Liver (tissue), 9 donors: Measurements from ENCODE around the gene ATAT1. TPM values are rescaled to one million over a fixed set of nuclear protein-coding genes. Genes with fewer than 3 reads are reported as not detected.

Source experiments
- DNase-seq: peaks from one replicate; pipeline ENCODE4 v3.0.0-alpha.2; 2017; ENCODE audit warnings: low spot score
- H3K27ac ChIP-seq, 2 donors: one replicate each; pipeline ENCODE4 v1.7.0; 2013; ENCODE audit warnings: inconsistent platforms in 2 of 2, low read length in 2 of 2, control low read depth in 1 of 2, low read depth in 1 of 2, mild to moderate bottlenecking in 1 of 2
- H3K27me3 ChIP-seq, 4 donors: one replicate each; pipeline versions ENCODE4 v1.6.1 to v1.7.0; 2013; ENCODE audit warnings: low read length in 3 of 4, inconsistent platforms in 1 of 4, mild to moderate bottlenecking in 1 of 4, moderate library complexity in 1 of 4; ENCODE audit not compliant: control insufficient read depth in 4 of 4, insufficient read depth in 4 of 4
- H3K36me3 ChIP-seq, 4 donors: one replicate each; pipeline versions ENCODE4 v1.6.1 to v1.7.0; 2013; ENCODE audit warnings: low read length in 3 of 4, mild to moderate bottlenecking in 3 of 4, low read depth in 1 of 4, moderate library complexity in 1 of 4; ENCODE audit not compliant: control insufficient read depth in 4 of 4, insufficient read depth in 3 of 4
- H3K4me1 ChIP-seq, 4 donors: one replicate each; pipeline versions ENCODE4 v1.6.1 to v1.7.0; 2013; ENCODE audit warnings: low read length in 3 of 4, mild to moderate bottlenecking in 3 of 4, moderate library complexity in 1 of 4; ENCODE audit not compliant: control insufficient read depth in 4 of 4, insufficient read depth in 4 of 4
- H3K4me3 ChIP-seq, 3 donors: one replicate each; pipeline versions ENCODE4 v1.6.1 to v1.7.0; 2013; ENCODE audit warnings: low read length in 3 of 3, control low read depth in 1 of 3, low read depth in 1 of 3, mild to moderate bottlenecking in 1 of 3
- H3K9ac ChIP-seq, 2 donors: one replicate each; pipeline ENCODE4 v1.7.0; 2013; ENCODE audit warnings: low read length in 2 of 2, mild to moderate bottlenecking in 2 of 2, moderate library complexity in 2 of 2, control low read depth in 1 of 2, low read depth in 1 of 2
- H3K9me3 ChIP-seq, 4 donors: one replicate each; pipeline versions ENCODE4 v1.6.1 to v1.7.0; 2013; ENCODE audit warnings: low read length in 3 of 4; ENCODE audit not compliant: control insufficient read depth in 4 of 4
- EGR1 ChIP-seq, 2 donors: IDR thresholded peaks; 2 replicates each; pipeline ENCODE4 v1.6.1; 2016 to 2018; ENCODE audit warnings: antibody characterized with exemption in 2 of 2, low read depth in 2 of 2
- FOXA1 ChIP-seq: IDR thresholded peaks from 2 replicates; pipeline ENCODE4 v1.6.1; 2016; ENCODE audit warnings: antibody characterized with exemption
- FOXA2 ChIP-seq: IDR thresholded peaks from 2 replicates; pipeline ENCODE4 v1.6.1; 2016; ENCODE audit warnings: antibody characterized with exemption
- GABPA ChIP-seq, 2 donors: IDR thresholded peaks in 1 of 2; conservative IDR thresholded peaks in 1 of 2; 2 replicates each; pipeline ENCODE4 v1.6.1; 2016; ENCODE audit warnings: antibody characterized with exemption in 2 of 2, mild to moderate bottlenecking in 1 of 2, moderate library complexity in 1 of 2
- HNF4A ChIP-seq, 2 donors: conservative IDR thresholded peaks; 2 replicates each; pipeline ENCODE4 v1.6.1; 2016; ENCODE audit warnings: antibody characterized with exemption in 2 of 2, mild to moderate bottlenecking in 2 of 2
- HNF4G ChIP-seq: IDR thresholded peaks from 2 replicates; pipeline ENCODE4 v1.6.1; 2016; ENCODE audit warnings: antibody characterized with exemption
- JUND ChIP-seq, 2 donors: IDR thresholded peaks; 2 replicates each; pipeline ENCODE4 v1.6.1; 2016; ENCODE audit warnings: antibody characterized with exemption in 2 of 2
- NR2F2 ChIP-seq: IDR thresholded peaks from 2 replicates; pipeline ENCODE4 v1.6.1; 2016; ENCODE audit warnings: antibody characterized with exemption
- RAD21 ChIP-seq, 2 donors: IDR thresholded peaks; 2 replicates each; pipeline ENCODE4 v1.6.1; 2016; ENCODE audit warnings: antibody characterized with exemption in 2 of 2, mild to moderate bottlenecking in 2 of 2
- RXRA ChIP-seq, 2 donors: IDR thresholded peaks; 2 replicates each; pipeline ENCODE4 v1.6.1; 2017 to 2018; ENCODE audit warnings: antibody characterized with exemption in 2 of 2, mild to moderate bottlenecking in 1 of 2
- SP1 ChIP-seq: IDR thresholded peaks from 2 replicates; pipeline ENCODE4 v1.6.1; 2018; ENCODE audit warnings: antibody characterized with exemption, mild to moderate bottlenecking
- TAF1 ChIP-seq: conservative IDR thresholded peaks from 2 replicates; pipeline ENCODE4 v1.6.1; 2016; ENCODE audit warnings: antibody characterized with exemption, mild to moderate bottlenecking
- YY1 ChIP-seq: IDR thresholded peaks from 2 replicates; pipeline ENCODE4 v1.6.1; 2016; ENCODE audit warnings: antibody characterized with exemption, mild to moderate bottlenecking
- WGBS: extraction: QIAGEN DNeasy Blood & Tissue Kit; methylation state at CpG from one replicate; pipeline ENCODE4 v1.1.7; 2013; 5-methylcytosine and 5-hydroxymethylcytosine counted together
- polyA plus RNA-seq, 2 donors: library from polyadenylated mRNA; stranded (reverse) in 1 of 2; unstranded in 1 of 2; fragments of 200-250 nt in 1 of 2; fragments of >200 nt in 1 of 2; fragmentation: Nextera tagmentation in 1 of 2; extraction: Ambion mirVana in 1 of 2; gene quantifications; one replicate each; pipeline versions ENCODE4 v1.2.1 to v1.2.3, GENCODE V29; 2013 to 2015
- total RNA-seq, 2 donors: library from RNA; depleted of rRNA; stranded (reverse); fragments of >200 nt; gene quantifications; one replicate each; pipeline ENCODE4 v1.2.3, GENCODE V29; 2014
- TF ChIP-seq, protein P1 (sequence below): IDR thresholded peaks from 2 replicates; pipeline ENCODE4 v1.6.1; 2016; ENCODE audit warnings: antibody characterized with exemption, mild to moderate bottlenecking
- TF ChIP-seq, protein P2 (sequence below): fragments of 150-350 bp; IDR thresholded peaks from 2 replicates; pipeline ENCODE4 v1.5.1; 2017; ENCODE audit warnings: improper control_type of control experiment, low read depth, low read length; ENCODE audit not compliant: missing input control
- TF ChIP-seq, protein P3 (sequence below): IDR thresholded peaks from 2 replicates; pipeline ENCODE4 v1.6.1; 2016; ENCODE audit warnings: antibody characterized with exemption
- TF ChIP-seq, protein P4 (sequence below): IDR thresholded peaks from 2 replicates; pipeline ENCODE4 v1.6.1; 2016; ENCODE audit warnings: antibody characterized with exemption
- TF ChIP-seq, protein P5 (sequence below): IDR thresholded peaks from 2 replicates; pipeline ENCODE4 v1.6.1; 2016; ENCODE audit warnings: antibody characterized with exemption
- donor health status: healthy.
- donor health status: healthy.
- donor health status: healthy.
- donor health status: healthy.
- donor health status: healthy.

ATAT1 gene
- total and polyA plus RNA-seq, 4 donors = 2.1 to 5.4 (median 3.0) TPM

DNA sequence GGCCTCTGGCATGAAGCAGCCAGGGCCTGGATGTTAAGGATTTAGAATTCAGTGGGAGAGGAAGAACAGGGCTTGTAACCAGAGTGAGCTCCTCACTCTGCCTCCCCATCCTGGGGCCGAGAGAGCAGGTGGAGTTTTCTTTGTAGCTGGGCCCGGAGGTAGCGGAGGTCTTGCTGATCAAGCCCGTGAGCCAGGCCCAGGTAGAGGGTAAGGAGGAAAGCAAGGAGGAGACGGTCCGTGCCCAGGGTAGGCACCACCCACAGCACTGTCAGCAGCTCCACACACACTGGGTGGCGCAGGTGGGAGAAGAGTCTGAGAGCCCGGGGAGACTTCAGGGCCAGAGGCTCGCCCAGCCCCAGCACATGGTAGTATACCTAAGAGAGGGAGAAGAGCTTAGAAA is 61.9 kb downstream of the ATAT1 start (continued):
- TF ChIP-seq, protein P1, sequence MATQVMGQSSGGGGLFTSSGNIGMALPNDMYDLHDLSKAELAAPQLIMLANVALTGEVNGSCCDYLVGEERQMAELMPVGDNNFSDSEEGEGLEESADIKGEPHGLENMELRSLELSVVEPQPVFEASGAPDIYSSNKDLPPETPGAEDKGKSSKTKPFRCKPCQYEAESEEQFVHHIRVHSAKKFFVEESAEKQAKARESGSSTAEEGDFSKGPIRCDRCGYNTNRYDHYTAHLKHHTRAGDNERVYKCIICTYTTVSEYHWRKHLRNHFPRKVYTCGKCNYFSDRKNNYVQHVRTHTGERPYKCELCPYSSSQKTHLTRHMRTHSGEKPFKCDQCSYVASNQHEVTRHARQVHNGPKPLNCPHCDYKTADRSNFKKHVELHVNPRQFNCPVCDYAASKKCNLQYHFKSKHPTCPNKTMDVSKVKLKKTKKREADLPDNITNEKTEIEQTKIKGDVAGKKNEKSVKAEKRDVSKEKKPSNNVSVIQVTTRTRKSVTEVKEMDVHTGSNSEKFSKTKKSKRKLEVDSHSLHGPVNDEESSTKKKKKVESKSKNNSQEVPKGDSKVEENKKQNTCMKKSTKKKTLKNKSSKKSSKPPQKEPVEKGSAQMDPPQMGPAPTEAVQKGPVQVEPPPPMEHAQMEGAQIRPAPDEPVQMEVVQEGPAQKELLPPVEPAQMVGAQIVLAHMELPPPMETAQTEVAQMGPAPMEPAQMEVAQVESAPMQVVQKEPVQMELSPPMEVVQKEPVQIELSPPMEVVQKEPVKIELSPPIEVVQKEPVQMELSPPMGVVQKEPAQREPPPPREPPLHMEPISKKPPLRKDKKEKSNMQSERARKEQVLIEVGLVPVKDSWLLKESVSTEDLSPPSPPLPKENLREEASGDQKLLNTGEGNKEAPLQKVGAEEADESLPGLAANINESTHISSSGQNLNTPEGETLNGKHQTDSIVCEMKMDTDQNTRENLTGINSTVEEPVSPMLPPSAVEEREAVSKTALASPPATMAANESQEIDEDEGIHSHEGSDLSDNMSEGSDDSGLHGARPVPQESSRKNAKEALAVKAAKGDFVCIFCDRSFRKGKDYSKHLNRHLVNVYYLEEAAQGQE = no peak
- TF ChIP-seq GABPA (IDR thresholded peaks at IDR 0.05 in 1 of 2, conservative IDR thresholded peaks at IDR 0.05 in 1 of 2) = no peak

DNA sequence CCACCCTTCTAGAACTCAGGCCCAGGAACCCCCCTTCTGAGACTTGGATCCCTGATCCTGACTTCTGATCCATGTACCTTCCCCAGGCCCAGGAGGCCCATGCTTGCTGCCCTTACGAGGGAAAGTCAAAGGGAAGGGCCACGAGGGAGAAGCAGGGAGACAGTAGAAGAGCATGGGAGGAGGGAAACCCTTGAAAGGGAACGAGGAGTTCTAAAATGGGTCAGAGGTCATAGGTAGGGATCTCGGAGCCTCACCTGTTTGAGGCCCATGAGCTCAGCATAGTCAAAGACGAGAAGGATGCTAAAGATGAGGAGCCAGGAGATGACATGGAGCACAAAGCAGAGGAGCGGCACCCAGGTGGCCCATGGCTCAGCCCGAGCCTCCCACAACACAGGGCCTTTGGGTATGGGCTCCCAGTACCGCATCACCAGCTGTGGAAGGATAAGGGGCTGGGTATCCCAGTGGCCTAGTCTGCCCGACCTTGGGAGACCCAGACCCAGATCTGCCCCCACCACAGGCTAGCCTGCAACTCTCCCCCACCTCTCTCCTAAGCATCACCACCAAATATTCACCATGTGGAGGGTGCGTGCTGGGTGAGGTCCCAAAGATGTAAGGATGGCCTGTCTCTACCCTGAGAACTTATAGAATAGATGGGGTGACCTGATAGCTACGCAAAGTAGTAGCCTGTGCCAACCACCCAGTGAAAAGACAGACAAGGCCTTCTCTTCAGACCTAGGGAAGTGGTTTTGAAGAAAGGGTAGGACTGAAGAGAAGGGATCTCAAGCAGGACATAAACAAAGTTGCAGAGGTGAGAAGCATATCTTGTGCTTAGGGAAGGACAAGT is 62.6 kb downstream of the ATAT1 start:
- H3K27me3 ChIP-seq = no peaks in the 10 kb centered on the region
- H3K4me1 ChIP-seq = peaks cover 20 to 57% (median 42%) of the 10 kb centered on the region in 4 donors
- no peak overlapping the region for H3K4me3 ChIP-seq
- TF ChIP-seq, protein P2, sequence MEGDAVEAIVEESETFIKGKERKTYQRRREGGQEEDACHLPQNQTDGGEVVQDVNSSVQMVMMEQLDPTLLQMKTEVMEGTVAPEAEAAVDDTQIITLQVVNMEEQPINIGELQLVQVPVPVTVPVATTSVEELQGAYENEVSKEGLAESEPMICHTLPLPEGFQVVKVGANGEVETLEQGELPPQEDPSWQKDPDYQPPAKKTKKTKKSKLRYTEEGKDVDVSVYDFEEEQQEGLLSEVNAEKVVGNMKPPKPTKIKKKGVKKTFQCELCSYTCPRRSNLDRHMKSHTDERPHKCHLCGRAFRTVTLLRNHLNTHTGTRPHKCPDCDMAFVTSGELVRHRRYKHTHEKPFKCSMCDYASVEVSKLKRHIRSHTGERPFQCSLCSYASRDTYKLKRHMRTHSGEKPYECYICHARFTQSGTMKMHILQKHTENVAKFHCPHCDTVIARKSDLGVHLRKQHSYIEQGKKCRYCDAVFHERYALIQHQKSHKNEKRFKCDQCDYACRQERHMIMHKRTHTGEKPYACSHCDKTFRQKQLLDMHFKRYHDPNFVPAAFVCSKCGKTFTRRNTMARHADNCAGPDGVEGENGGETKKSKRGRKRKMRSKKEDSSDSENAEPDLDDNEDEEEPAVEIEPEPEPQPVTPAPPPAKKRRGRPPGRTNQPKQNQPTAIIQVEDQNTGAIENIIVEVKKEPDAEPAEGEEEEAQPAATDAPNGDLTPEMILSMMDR = no peak
- TF ChIP-seq YY1 = no peak
- no peak for TF ChIP-seq RAD21 (IDR thresholded peaks at IDR 0.05)
- no peak for TF ChIP-seq EGR1 (IDR thresholded peaks at IDR 0.05; ENCODE audit: low read depth in 2 of 2)
- TF ChIP-seq, protein P3, sequence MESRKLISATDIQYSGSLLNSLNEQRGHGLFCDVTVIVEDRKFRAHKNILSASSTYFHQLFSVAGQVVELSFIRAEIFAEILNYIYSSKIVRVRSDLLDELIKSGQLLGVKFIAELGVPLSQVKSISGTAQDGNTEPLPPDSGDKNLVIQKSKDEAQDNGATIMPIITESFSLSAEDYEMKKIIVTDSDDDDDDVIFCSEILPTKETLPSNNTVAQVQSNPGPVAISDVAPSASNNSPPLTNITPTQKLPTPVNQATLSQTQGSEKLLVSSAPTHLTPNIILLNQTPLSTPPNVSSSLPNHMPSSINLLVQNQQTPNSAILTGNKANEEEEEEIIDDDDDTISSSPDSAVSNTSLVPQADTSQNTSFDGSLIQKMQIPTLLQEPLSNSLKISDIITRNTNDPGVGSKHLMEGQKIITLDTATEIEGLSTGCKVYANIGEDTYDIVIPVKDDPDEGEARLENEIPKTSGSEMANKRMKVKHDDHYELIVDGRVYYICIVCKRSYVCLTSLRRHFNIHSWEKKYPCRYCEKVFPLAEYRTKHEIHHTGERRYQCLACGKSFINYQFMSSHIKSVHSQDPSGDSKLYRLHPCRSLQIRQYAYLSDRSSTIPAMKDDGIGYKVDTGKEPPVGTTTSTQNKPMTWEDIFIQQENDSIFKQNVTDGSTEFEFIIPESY = no peak
- no peak for TF ChIP-seq FOXA1
- no peak for TF ChIP-seq RXRA (IDR thresholded peaks at IDR 0.05)
- TF ChIP-seq SP1 = no peak
- TF ChIP-seq GABPA (IDR thresholded peaks at IDR 0.05 in 1 of 2, conservative IDR thresholded peaks at IDR 0.05 in 1 of 2) = no peak
- TF ChIP-seq, protein P4, sequence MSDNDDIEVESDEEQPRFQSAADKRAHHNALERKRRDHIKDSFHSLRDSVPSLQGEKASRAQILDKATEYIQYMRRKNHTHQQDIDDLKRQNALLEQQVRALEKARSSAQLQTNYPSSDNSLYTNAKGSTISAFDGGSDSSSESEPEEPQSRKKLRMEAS = no peak
- TF ChIP-seq NR2F2 = no peak
- TF ChIP-seq FOXA2 = no peak
- no peak for TF ChIP-seq HNF4G
- TF ChIP-seq, protein P1 = no peak
- no peak for TF ChIP-seq HNF4A (conservative IDR thresholded peaks at IDR 0.05)
- TF ChIP-seq TAF1 = no peak
- no peak for TF ChIP-seq JUND (IDR thresholded peaks at IDR 0.05)
- TF ChIP-seq, protein P5, sequence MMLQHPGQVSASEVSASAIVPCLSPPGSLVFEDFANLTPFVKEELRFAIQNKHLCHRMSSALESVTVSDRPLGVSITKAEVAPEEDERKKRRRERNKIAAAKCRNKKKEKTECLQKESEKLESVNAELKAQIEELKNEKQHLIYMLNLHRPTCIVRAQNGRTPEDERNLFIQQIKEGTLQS = no peak
- no peaks in the 10 kb centered on the region for H3K36me3 ChIP-seq
- no peak overlapping the region for H3K9ac ChIP-seq
- H3K27ac ChIP-seq = no peak overlapping the region
- H3K9me3 ChIP-seq = no peaks in the 10 kb centered on the region
- 89% methylated on average over 11 of the region's 11 CpGs for WGBS
- DNase-seq = no peak
